HCT116 (cell line): ENCODE data around the gene KIRREL3. TPM values are rescaled to one million over a fixed set of nuclear protein-coding genes. Genes with fewer than 3 reads are reported as not detected.

Experiments used
- ATAC-seq: fragments of 200-7000 bp; cut with Tn5 transposase; 2 replicates; pipeline ENCODE4 v1.9.1; 2020; ENCODE audit warnings: mild to moderate bottlenecking, moderate library complexity
- BruUV-seq: library from RNA; stranded (reverse); fragments of 400-500 nt; replicated peaks from 2 replicates; lab custom pipeline; 2021; lab: Mats Ljungman, UMichigan
- CTCF ChIA-PET: fragments of 300-600 bp; sonication (Branson Sonifier 250); formaldehyde crosslinking; loops from one replicate; lab custom pipeline; 2021; ENCODE audit warnings: antibody characterized with exemption; lab: Charles Lee
- POLR2A ChIA-PET: fragments of 300-600, 350-600 bp; sonication (Branson Sonifier 250); formaldehyde crosslinking; loops from one replicate; lab custom pipeline; 2021; ENCODE audit warnings: antibody characterized with exemption; lab: Charles Lee
- RAD21 ChIA-PET, 2 experiments: fragments of 300-600 bp; sonication (Branson Sonifier 250); formaldehyde crosslinking; loops; one replicate each; lab custom pipeline; 2023; ENCODE audit warnings: low total read pairs in 2 of 2; ENCODE audit not compliant: uncharacterized antibody in 2 of 2, unreplicated experiment in 2 of 2, low non-redundant PET in 1 of 2; lab: Charles Lee
- DNase-seq: peaks from one replicate; pipeline ENCODE4 v3.0.0-alpha.2; 2010; ENCODE audit warnings: low read depth, low spot score
- H2AFZ ChIP-seq: fragments of 200-600 bp; shearing (Covaris generic), sonication (generic); 2 replicates; pipeline ENCODE4 v1.6.1; 2017; ENCODE audit warnings: low read depth, mixed run types, mixed read lengths, antibody characterized with exemption, low read length; ENCODE audit not compliant: poor library complexity, severe bottlenecking
- H3K27ac ChIP-seq: 2 replicates; pipeline ENCODE4 v1.5.1; 2012; ENCODE audit warnings: low read depth, low read length
- H3K27me3 ChIP-seq: fragments of 200-600 bp; sonication (generic); 2 replicates; pipeline ENCODE4 v1.6.1; 2016; ENCODE audit warnings: mixed run types, low read length, mixed read lengths; ENCODE audit not compliant: insufficient read depth
- H3K36me3 ChIP-seq, 2 experiments: fragments of 200-500 bp in 1 of 2; fragments of 200-600 bp in 1 of 2; sonication (Bioruptor generic) in 1 of 2; sonication (generic) in 1 of 2; 2 replicates each; pipeline versions ENCODE4 v1.5.1 to v1.6.1; 2014 to 2016; ENCODE audit warnings: low read length in 2 of 2, inconsistent platforms in 1 of 2, mixed read lengths in 1 of 2, mixed run types in 1 of 2; ENCODE audit not compliant: insufficient read depth in 2 of 2, control insufficient read depth in 1 of 2
- H3K4me1 ChIP-seq, 2 experiments: fragments of 200-600 bp in 1 of 2; sonication (generic) in 1 of 2; 2 replicates each; pipeline versions ENCODE4 v1.5.1 to v1.6.1; 2012 to 2017; ENCODE audit warnings: low read length in 2 of 2, inconsistent platforms in 1 of 2, mild to moderate bottlenecking in 1 of 2, mixed read lengths in 1 of 2, mixed run types in 1 of 2, moderate library complexity in 1 of 2; ENCODE audit not compliant: insufficient read depth in 2 of 2, control insufficient read depth in 1 of 2
- H3K4me2 ChIP-seq: fragments of 200-600 bp; sonication (generic); 2 replicates; pipeline ENCODE4 v1.6.1; 2017; ENCODE audit warnings: mixed run types, low read length, mixed read lengths
- H3K4me3 ChIP-seq, 2 experiments: fragments of 200-600 bp in 1 of 2; sonication (generic) in 1 of 2; replicated peaks in 1 of 2; 2 replicates each; pipeline ENCODE4 v1.5.1; 2011 to 2016; ENCODE audit warnings: low read length in 2 of 2, control low read depth in 1 of 2, low read depth in 1 of 2, mild to moderate bottlenecking in 1 of 2, mixed read lengths in 1 of 2, mixed run types in 1 of 2
- H3K79me2 ChIP-seq: fragments of 200-600 bp; sonication (generic); 2 replicates; pipeline ENCODE4 v1.6.1; 2017; ENCODE audit warnings: mild to moderate bottlenecking, mixed run types, low read length, moderate library complexity, mixed read lengths; ENCODE audit not compliant: insufficient read depth
- H3K9ac ChIP-seq: fragments of 200-600 bp; sonication (generic); 2 replicates; pipeline ENCODE4 v1.6.1; 2016; ENCODE audit warnings: low read length, mixed read lengths
- H3K9me2 ChIP-seq: fragments of 200-600 bp; sonication (generic), shearing (Covaris generic); 2 replicates; pipeline ENCODE4 v1.6.1; 2017; ENCODE audit warnings: mixed run types, mild to moderate bottlenecking, moderate library complexity; ENCODE audit not compliant: insufficient read depth
- H3K9me3 ChIP-seq, 2 experiments: fragments of 200-500 bp in 1 of 2; fragments of 200-600 bp in 1 of 2; sonication (Bioruptor generic) in 1 of 2; sonication (generic) in 1 of 2; 2 replicates each; pipeline ENCODE4 v1.6.1; 2014 to 2017; ENCODE audit warnings: low read length in 2 of 2, mixed read lengths in 2 of 2, inconsistent platforms in 1 of 2, low read depth in 1 of 2, mild to moderate bottlenecking in 1 of 2, mixed run types in 1 of 2, moderate library complexity in 1 of 2; ENCODE audit not compliant: control insufficient read depth in 1 of 2, insufficient read depth in 1 of 2
- H4K20me1 ChIP-seq: fragments of 200-600 bp; sonication (generic), shearing (Covaris generic); 2 replicates; pipeline ENCODE4 v1.6.1; 2017; ENCODE audit warnings: mixed run types, mild to moderate bottlenecking, moderate library complexity; ENCODE audit not compliant: insufficient read depth
- CBX3 ChIP-seq: IDR thresholded peaks from 2 replicates; pipeline ENCODE4 v1.6.1; 2012; ENCODE audit warnings: low read depth
- EGR1 ChIP-seq: IDR thresholded peaks from 2 replicates; pipeline ENCODE4 v1.6.1; 2012; ENCODE audit warnings: low read depth
- EZH2phosphoT487 ChIP-seq: fragments of 200-600 bp; IDR thresholded peaks from 2 replicates; pipeline ENCODE4 v1.6.1; 2018; ENCODE audit warnings: antibody characterized with exemption, borderline replicate concordance
- JUND ChIP-seq: IDR thresholded peaks from 2 replicates; pipeline ENCODE4 v1.6.1; 2012
- MAX ChIP-seq: IDR thresholded peaks from 2 replicates; pipeline ENCODE4 v1.6.1; 2012
- POLR2A ChIP-seq: IDR thresholded peaks from 2 replicates; pipeline ENCODE4 v1.7.0; 2011; ENCODE audit warnings: borderline replicate concordance; ENCODE audit not compliant: insufficient read depth, insufficient read length; ENCODE audit errors: extremely low read depth
- RAD21 ChIP-seq: IDR thresholded peaks from 2 replicates; pipeline ENCODE4 v1.6.1; 2012; ENCODE audit warnings: low read depth, mild to moderate bottlenecking
- REST ChIP-seq: IDR thresholded peaks from 2 replicates; pipeline ENCODE4 v1.6.1; 2012; ENCODE audit warnings: low read depth
- SIN3A ChIP-seq: IDR thresholded peaks from 2 replicates; pipeline ENCODE4 v1.6.1; 2012; ENCODE audit warnings: low read depth
- TCF7L2 ChIP-seq: IDR thresholded peaks from 2 replicates; pipeline ENCODE4 v1.7.0; 2011; ENCODE audit warnings: borderline replicate concordance, inconsistent platforms; ENCODE audit not compliant: insufficient read depth, insufficient read length; ENCODE audit errors: extremely low read depth
- YY1 ChIP-seq: IDR thresholded peaks from 2 replicates; pipeline ENCODE4 v1.6.1; 2011; ENCODE audit warnings: low read length, low read depth, moderate library complexity, mild to moderate bottlenecking; ENCODE audit not compliant: insufficient replicate concordance; ENCODE audit errors: extremely low read depth
- ZBTB33 ChIP-seq: IDR thresholded peaks from 2 replicates; pipeline ENCODE4 v1.6.1; 2011; ENCODE audit warnings: mild to moderate bottlenecking, low read length, moderate library complexity; ENCODE audit not compliant: insufficient replicate concordance; ENCODE audit errors: extremely low read depth
- ZFX ChIP-seq: fragments of 450-650 bp; IDR thresholded peaks from 2 replicates; pipeline ENCODE4 v1.6.1; 2017
- intact Hi-C: fragments of 100-400 bp; cut with micrococcal nuclease; formaldehyde crosslinking; loops from 2 replicates; pipeline ENCODE4 v1.10.0; 2022
- total RNA-seq: library from RNA; stranded (reverse); gene quantifications from one replicate; pipeline ENCODE4 v1.2.1, GENCODE V29; 2021; ENCODE audit not compliant: unreplicated experiment

KIRREL3 gene
- total RNA-seq, 1 experiment from 2014 or later = not detected

- ATAC-seq (no peak), DNase-seq (no peak)
- Histone ChIP-seq H3K4me2 (no peak overlapping the region), H3K27me3 (peaks cover 29% of the 10 kb centered on the region; the same call in 1 of the 2 replicates), H3K27ac (no peak overlapping the region), H3K36me3 (no peaks in the 10 kb centered on the region), H4K20me1 (no peaks in the 10 kb centered on the region), H3K4me3 (no peak overlapping the region), H3K4me1 (peaks cover 0 to 4% of the 10 kb centered on the region in 2 experiments; a peak in 2 of 4 replicates), H3K9me3 (no peaks in the 10 kb centered on the region), H3K9ac (no peak overlapping the region), H2AFZ (no peak overlapping the region), H3K9me2 (no peaks in the 10 kb centered on the region), H3K79me2 (no peaks in the 10 kb centered on the region)
- RAD21 ChIA-PET = no interaction called here
- intact Hi-C loops = loop anchor here (5.0 to 10.0 kb wide), 3 partner anchors 166 to 739 kb away; no protein-coding TSS in a partner anchor
- CTCF ChIA-PET = interaction anchor here (2.4 kb wide), 1 partner anchor 382 kb away, joined by 14 read pairs; no protein-coding TSS in a partner anchor
- BruUV-seq = no TSS peak
- TF ChIP-seq TCF7L2 (no peak), JUND (no peak), REST (no peak), POLR2A (no peak), RAD21 (no peak), EGR1 (no peak), YY1 (no peak), MAX (no peak), CBX3 (no peak), SIN3A (no peak), ZFX (no peak), EZH2phosphoT487 (no peak), ZBTB33 (no peak)
- TF ChIP-seq, all 23 proteins: peak for 0
- POLR2A ChIA-PET = no interaction called here
Measured at GRCh38 chr11:126608658-126609057, 391.9 kb downstream of the KIRREL3 start.
